RWPE1 (cell line): Measurements from ENCODE around the gene PLA2G5.

Source experiments
- CTCF ChIA-PET: fragments of 350-600 bp; sonication (Branson Sonifier 250); formaldehyde crosslinking; extraction: SDS; loops from one replicate; lab custom pipeline; 2021; lab: Yijun Ruan, JAX
- POLR2A ChIA-PET: fragments of 400-600 bp; formaldehyde crosslinking; extraction: SDS; loops from one replicate; lab custom pipeline; 2020; ENCODE audit warnings: antibody characterized with exemption; ENCODE audit not compliant: low non-redundant PET; lab: Yijun Ruan, JAX
- DNase-seq: peaks from one replicate; pipeline ENCODE4 v3.0.0; 2012; ENCODE audit warnings: low spot score
- H3K27ac ChIP-seq: fragments of 450-650 bp; 2 replicates; pipeline ENCODE4 v1.5.1; 2017
- TF ChIP-seq, protein P1 (sequence below): fragments of 450-650 bp; conservative IDR thresholded peaks from 2 replicates; pipeline ENCODE4 v1.5.1; 2017; ENCODE audit warnings: low read depth, mild to moderate bottlenecking

PLA2G5 gene

DNA sequence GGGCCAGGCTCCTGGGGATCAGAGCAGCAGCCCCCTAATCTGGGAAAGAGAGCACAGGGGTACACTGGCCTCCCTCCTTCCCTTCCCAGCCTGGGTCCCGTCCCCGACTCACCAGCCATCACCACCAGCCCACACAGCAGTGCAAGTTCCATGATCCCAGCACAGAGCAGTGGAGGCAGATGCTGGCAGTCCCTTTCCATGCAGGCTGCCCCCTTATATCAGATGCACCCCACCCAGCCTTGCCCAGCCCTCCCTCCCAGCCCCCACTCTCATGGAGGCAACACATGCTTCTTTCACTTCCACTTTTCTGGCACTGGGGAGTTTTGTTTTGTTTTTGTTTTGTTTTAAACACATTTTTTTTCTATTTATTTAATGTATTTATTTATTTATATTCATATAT is 49.4 kb downstream of the PLA2G5 start, which contains the start of gene PLA2G2D:
PLA2G2D (minus strand) TSS at position 190 of the 400 bp plus-strand sequence; CDS start at position 152, 38 bp downstream.
- POLR2A ChIA-PET = no interaction called here
- CTCF ChIA-PET = no interaction called here
- DNase-seq = no peak
- H3K27ac ChIP-seq = no peak within 1 kb of the TSS
- TF ChIP-seq, protein P1, sequence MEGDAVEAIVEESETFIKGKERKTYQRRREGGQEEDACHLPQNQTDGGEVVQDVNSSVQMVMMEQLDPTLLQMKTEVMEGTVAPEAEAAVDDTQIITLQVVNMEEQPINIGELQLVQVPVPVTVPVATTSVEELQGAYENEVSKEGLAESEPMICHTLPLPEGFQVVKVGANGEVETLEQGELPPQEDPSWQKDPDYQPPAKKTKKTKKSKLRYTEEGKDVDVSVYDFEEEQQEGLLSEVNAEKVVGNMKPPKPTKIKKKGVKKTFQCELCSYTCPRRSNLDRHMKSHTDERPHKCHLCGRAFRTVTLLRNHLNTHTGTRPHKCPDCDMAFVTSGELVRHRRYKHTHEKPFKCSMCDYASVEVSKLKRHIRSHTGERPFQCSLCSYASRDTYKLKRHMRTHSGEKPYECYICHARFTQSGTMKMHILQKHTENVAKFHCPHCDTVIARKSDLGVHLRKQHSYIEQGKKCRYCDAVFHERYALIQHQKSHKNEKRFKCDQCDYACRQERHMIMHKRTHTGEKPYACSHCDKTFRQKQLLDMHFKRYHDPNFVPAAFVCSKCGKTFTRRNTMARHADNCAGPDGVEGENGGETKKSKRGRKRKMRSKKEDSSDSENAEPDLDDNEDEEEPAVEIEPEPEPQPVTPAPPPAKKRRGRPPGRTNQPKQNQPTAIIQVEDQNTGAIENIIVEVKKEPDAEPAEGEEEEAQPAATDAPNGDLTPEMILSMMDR = no peak

DNA sequence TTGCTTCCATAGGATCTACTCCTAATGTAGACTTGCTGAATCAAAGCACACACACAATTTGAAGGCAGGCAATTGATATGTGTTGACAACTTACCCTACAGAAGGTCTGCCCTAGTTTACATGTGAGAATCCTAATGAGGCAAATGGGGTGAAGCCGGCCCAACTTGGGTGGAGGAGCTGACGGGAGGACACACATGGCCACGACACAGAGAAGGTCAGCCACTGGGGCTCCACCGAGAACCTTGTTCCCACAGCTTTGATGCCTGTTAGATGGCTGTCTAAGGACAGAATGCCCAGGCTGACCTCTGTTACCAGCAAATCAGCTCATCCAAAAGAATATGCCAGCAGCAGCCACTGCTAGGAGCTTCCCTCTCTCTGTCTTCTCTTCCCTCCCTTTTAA is 50.8 kb downstream of the PLA2G5 start:
- TF ChIP-seq, protein P1 = no peak
- CTCF ChIA-PET = interaction anchor here (0.7 kb wide), 1 partner anchor 67 kb away, joined by 3 read pairs; no protein-coding TSS in a partner anchor
- H3K27ac ChIP-seq = no peak overlapping the region
- POLR2A ChIA-PET = no interaction called here
- no peak for DNase-seq

DNA sequence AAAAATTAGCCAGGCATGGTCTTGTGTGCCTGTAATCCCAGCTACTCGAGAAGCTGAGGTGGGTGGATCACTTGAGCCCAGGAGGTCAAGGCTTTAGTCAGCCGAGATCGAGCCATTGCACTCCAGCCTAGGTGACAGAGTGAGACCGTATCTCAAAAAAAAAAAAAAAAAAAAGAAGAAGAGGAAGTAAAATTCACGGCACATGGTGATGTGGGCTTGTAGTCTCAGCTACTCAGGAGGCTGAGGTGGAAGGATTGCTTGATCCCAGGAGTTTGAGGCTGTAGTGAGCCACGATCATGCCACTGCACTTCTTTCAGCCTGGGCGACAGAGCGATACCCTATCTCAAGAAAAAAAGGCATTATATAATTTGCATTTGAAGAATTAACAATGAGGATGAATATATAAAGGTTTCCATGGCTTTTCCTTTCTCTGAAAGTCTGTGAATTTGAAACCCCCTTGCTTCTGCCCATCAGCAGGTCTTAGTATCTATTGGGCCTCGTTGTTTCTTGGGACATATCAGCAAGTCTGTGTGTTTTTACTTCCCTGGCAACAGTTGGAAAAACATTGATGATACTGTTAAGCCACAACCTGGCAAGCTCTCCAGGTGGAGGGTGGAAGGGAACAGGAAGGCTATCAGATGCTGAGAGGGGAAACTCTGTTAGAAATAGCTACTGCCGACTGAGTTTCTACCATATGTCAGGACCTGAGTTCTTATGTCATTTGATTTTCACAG is 53.9 kb downstream of the PLA2G5 start:
- no peak overlapping the region for H3K27ac ChIP-seq
- DNase-seq = no peak
- TF ChIP-seq, protein P1 = no peak
- ChIA-PET CTCF (interaction anchor here (1.4 kb wide), 1 partner anchor 28 kb away, joined by 4 read pairs; no protein-coding TSS in a partner anchor), POLR2A (interaction anchor here (0.5 kb wide), 1 partner anchor 379 kb away, joined by 4 read pairs; no protein-coding TSS in a partner anchor)

DNA sequence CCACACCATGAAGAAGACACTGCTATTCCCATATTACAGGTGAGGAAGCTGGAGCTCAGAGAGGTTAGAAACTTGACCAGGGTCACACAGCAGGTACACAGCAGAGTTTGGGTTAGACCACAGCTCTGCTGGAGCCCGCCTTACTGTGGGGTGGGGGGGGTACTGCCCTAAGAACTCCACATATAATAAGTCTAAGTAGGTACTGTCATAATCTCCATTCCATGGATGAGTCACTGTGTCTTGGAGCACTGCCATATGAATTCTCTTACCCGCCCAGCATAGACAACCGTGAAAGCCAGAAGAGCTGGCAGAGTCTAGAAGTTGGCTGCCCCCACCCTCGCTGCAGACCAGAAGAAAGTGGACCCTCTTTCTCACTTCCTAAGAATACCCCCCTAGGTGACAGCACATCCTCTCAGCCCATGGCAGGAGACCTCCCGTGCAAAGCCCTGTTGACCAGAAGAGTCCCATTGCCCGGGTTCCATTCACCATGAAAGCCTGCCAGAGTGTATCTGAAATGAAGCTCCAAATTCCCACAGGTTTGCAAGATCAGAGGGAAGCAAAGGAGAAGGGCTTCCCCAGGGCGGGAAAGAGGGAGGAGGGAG is 54.6 kb downstream of the PLA2G5 start:
- TF ChIP-seq, protein P1 = no peak
- POLR2A ChIA-PET = interaction anchor here (0.5 kb wide), 1 partner anchor 378 kb away, joined by 4 read pairs; no protein-coding TSS in a partner anchor
- CTCF ChIA-PET = interaction anchor here (0.6 to 1.4 kb wide), 3 partner anchors 11 to 621 kb away, joined by 3 to 4 read pairs (median 4); no protein-coding TSS in a partner anchor
- no peak overlapping the region for H3K27ac ChIP-seq
- DNase-seq = peak; percentile 94

DNA sequence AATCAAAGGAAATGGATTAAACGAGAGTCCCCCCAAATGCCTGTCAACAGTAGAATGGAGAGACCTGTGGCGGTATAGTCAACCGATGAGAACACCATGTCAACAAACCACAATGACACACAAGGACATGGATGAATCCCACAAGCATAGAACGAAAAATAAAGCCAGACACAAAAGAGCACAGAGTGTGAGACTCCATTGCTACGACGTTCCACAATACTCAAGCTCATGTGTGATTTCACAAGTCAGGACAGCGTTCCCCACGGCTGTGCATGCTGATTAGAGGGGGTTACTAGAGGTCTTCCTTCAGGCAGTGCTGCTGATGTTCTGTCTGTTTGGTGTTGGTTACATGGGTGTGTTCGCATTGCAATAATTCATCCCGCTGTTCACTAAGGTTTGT is 55.1 kb downstream of the PLA2G5 start:
- DNase-seq = no peak
- ChIA-PET CTCF (interaction anchor here (0.6 to 1.4 kb wide), 4 partner anchors 10 to 621 kb away, joined by 3 to 4 read pairs (median 4); no protein-coding TSS in a partner anchor), POLR2A (no interaction called here)
- TF ChIP-seq, protein P1 = no peak
- no peak overlapping the region for H3K27ac ChIP-seq

DNA sequence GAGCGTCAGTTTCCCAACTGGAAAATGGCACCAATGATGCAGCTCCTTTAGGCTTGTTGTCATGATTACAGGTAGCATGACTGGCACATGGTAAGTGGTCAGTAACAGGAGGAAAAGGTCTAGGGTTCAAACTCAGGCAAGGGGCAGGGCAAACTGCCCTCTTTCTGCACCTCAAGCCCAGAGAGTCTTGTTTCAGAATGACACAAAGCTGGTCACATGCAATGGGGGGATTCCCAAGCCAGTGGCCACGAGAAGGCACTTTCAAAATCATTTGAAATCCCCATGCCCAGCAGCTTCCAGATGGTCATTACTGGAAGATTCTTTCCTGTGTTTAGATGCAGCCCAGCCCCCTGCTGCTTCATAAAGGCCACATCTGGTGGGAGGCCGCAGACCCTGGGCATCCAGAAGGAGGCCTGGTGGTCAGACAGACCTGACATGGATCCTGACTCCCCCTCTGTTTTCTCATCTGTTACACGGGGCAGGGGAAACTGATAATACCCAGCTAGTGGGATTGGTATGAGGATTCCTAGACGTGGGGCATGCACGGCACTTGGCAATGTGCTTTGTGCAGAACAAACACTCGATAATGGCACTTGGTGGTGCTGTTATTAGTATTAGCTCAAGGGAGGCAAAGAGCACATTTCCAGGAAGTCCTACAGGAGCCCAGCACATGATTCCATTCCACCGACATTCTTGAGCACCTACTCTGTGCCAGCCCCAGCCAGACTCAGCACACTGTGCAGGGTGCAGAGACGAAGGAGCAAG is 56.2 kb downstream of the PLA2G5 start:
- no peak for DNase-seq
- TF ChIP-seq, protein P1 = no peak
- H3K27ac ChIP-seq = no peak overlapping the region
- ChIA-PET CTCF (interaction anchor here (0.7 to 1.0 kb wide), 2 partner anchors 9 to 11 kb away, joined by 3 read pairs; no protein-coding TSS in a partner anchor), POLR2A (no interaction called here)
